ENCODE results near the gene SPTBN1.

- TF ChIP-seq GATA2 (IDR thresholded peaks at IDR 0.05; ENCODE audit: low read depth, low read length) (no peak), GATA3 (IDR thresholded peaks at IDR 0.05; ENCODE audit: low read depth, low read length) (no peak)
Measured at GRCh38 chr2:54598347-54599325, 142.5 kb downstream of the SPTBN1 start.

Measured in SH-SY5Y (cell line).